GM23338 (cell line): Measurements from ENCODE around the gene MORC1.

ENCODE experiments used
- EZH2 ChIP-seq: fragments of 200-600 bp; sonication (generic); IDR thresholded peaks from one replicate; pipeline ENCODE4 v1.8.0; 2017; ENCODE audit warnings: antibody characterized with exemption, mild to moderate bottlenecking, low read depth; ENCODE audit not compliant: unreplicated experiment
- TF ChIP-seq, protein P1 (sequence below), 2 experiments: fragments of 200-600 bp in 1 of 2; sonication (generic) in 1 of 2; conservative IDR thresholded peaks; 2 replicates each; pipeline versions ENCODE4 v1.5.1 to v1.6.1; 2016 to 2017; ENCODE audit warnings: antibody characterized with exemption in 2 of 2, low read depth in 2 of 2, mild to moderate bottlenecking in 2 of 2, moderate library complexity in 1 of 2

DNA sequence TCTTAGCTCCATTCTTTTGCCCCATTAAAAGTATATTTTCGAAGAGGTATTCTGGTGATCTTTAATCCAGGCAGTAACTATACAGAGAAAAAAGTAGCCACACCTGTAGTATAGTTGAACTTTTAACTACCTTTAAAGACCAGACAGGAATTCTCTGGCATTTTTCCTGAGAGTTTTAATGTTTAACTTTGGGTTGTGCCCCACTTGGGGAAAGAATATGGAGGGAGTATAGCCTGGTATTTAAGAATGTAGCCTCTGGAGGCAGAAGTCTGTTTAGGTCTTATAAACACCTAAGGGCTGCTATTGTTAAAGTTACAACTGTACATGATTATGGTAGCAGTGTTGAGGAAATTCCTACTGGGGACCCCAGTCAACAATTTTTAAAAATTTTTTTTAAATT, 37.9 kb upstream of the MORC1 start:
- TF ChIP-seq EZH2 = no peak
- TF ChIP-seq, protein P1, sequence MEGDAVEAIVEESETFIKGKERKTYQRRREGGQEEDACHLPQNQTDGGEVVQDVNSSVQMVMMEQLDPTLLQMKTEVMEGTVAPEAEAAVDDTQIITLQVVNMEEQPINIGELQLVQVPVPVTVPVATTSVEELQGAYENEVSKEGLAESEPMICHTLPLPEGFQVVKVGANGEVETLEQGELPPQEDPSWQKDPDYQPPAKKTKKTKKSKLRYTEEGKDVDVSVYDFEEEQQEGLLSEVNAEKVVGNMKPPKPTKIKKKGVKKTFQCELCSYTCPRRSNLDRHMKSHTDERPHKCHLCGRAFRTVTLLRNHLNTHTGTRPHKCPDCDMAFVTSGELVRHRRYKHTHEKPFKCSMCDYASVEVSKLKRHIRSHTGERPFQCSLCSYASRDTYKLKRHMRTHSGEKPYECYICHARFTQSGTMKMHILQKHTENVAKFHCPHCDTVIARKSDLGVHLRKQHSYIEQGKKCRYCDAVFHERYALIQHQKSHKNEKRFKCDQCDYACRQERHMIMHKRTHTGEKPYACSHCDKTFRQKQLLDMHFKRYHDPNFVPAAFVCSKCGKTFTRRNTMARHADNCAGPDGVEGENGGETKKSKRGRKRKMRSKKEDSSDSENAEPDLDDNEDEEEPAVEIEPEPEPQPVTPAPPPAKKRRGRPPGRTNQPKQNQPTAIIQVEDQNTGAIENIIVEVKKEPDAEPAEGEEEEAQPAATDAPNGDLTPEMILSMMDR (conservative IDR thresholded peaks at IDR 0.05; ENCODE audit: low read depth in 2 of 2) = no peak
